GM21367 (cell line): ENCODE measurements around the gene PSMA8.
"Not testable (repeated sequence)": the region's sequence is repeated elsewhere in the genome, so short reads cannot be mapped to it uniquely, and the experiment has no call there.

ENCODE experiments used
- ATAC-seq: cut with Tn5 transposase; IDR thresholded peaks from one replicate; pipeline ENCODE4 v1.9.1; 2021; ENCODE audit not compliant: unreplicated experiment

PSMA8 gene

GRCh38 chr18:26228562-26229260 lies 95.0 kb downstream of the PSMA8 start:
- ATAC-seq: no peak

DNA sequence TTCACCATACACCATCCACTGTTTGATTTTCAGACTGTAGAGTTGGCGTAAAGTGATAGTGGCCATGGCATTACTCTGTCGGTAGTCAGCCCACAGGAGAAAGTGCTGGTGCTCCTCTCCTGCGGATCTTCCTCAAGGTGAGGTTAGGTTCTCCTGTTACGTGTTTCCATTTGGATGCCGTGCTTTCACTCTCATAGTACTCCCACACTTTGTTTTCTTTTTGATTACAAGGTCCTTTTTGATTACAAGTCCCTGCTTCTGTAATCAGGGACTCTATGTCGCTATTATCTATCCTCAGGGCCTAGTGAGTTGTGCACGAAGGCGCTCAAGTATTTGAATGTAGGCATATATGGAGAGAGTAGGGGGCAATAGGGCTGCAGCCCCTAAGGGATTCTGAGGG lies 96.8 kb downstream of the PSMA8 start:
- no peak for ATAC-seq

DNA sequence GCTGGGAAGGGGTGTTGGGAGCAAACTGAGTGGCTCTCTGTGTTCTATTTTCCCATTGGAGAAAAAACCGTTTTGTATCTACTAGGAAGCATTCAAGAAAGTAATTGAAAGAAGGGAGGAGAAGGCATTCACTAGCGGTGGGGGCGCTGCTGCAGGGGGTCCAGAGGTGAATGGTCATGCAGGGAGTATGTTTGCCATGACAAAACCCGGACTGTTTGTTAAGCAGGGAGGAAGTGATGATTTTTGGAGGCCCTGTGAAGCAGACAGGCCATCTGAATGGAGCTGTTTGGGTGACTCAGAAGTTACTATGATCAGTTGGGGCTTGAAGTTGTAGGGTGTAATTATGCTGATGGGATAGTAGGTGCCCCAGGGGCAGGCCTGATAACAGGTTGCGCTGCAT lies 99.5 kb downstream of the PSMA8 start:
- ATAC-seq: no peak

- ATAC-seq: not testable (repeated sequence)
Observed at GRCh38 chr18:26237363-26237762, 103.7 kb downstream of the PSMA8 start.

DNA sequence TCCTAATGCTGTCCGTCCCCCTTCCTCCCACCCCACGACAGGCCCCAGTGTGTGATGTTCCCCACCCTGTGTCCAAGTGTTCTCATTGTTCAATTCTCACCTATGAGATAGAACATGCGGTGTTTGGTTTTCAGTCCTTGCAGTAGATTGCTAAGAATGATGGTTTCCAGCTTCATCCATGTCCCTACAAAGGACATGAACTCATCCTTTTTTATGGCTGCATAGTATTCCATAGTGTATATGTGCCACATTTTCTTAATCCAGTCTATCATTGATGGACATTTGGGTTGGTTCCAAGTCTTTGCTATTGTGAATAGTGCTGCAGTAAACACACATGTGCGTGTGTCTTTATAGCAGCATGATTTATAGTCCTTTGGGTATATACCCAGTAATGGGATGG lies 105.0 kb downstream of the PSMA8 start:
- ATAC-seq: not testable (repeated sequence)

- ATAC-seq: not testable (repeated sequence)
Observed at GRCh38 chr18:26242392-26242791, 108.7 kb downstream of the PSMA8 start.
